Activated CD4-positive, alpha-beta T cell treated with anti-CD3 and anti-CD28 coated beads, Interleukin-2, Interleukin-4, amounts not matched to agents 100 ng/mL and 50 ng/mL, durations not matched to agents 16 hours and 8 hours (primary cell): ENCODE data around the gene PCDHB3.
"Not testable (repeated sequence)": the region's sequence is repeated elsewhere in the genome, so short reads cannot be mapped to it uniquely, and the experiment has no call there.

Experiments
- DNase-seq: peaks from one replicate; pipeline ENCODE4 v3.0.0-alpha.2; 2020; ENCODE audit warnings: low spot score

Gene PCDHB3

DNA sequence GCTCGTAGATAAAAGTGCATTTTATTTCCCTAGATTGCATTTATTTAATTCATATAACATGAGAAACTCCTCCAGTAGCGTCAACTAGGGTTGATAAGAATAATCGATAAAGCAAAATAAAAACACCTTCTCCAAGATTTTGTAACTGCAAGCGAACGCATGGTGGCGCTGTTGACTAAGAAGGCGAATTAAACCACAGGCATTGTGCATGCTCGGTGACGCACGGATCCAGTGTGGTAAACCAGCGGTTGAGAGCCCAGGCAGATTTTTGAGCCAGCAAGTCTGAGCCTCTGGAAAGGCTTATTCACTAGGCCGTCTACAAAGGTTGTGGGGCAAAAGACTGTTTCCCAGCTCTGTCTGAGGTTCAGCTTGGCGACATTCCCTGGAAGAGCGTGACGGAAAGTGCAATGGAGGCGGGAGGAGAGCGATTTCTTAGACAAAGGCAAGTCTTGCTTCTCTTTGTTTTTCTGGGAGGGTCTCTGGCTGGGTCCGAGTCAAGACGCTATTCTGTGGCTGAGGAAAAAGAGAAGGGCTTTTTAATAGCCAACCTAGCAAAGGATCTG lies at the start of gene PCDHB3:
Gene PCDHB3, plus strand, starts transcription at position 231 of the 563 bp plus-strand sequence. Its CDS starts 177 bp downstream, at position 408.
- peak; percentile 20 for DNase-seq

DNA sequence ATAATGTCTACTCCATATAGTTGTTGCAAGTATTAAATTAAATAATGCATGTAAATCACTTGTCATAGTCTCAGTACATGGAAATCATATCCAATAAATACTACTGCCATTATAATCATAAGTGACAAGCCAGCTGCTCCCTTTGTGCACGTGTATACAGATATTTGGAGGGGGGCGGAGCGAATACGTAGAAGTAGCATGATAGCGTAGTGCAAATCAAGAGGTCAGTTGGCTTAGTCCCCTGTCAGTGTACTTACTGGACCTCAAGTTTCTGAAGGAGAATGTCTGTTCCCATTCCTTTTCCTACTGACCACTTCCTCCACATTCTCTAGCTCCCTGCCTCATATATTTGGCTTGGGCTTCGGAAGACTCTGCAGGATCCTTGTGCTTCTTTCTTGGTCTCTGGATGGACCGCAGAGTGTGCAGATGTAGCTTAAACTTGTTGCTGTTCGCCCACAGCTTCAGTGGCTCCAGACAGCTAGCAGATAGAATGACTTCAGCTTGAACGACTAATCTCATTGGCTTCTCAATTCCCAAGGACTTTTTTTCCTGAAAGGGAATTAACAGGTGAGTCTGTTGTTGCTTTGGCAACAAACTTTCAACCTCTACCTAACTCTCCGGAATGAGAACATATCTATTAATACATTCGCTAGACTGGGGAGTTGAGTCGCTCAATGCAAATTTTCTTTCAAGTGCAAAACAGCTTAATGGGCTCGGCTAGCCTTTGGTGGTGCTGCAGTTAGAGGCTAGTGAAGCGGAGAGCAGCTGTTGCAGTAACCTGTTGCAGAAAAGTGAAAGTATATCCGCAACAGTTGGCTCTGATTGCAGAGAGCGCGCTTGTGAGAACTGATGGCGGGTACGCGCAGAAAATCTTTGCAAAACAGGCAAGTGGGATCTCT lies 49.4 kb upstream of the PCDHB3 start, which contains the start of gene PCDHB1:
Gene PCDHB1, plus strand, starts transcription at position 753 of the 899 bp plus-strand sequence. Its CDS starts 97 bp downstream, at position 850.
- no peak for DNase-seq

DNA sequence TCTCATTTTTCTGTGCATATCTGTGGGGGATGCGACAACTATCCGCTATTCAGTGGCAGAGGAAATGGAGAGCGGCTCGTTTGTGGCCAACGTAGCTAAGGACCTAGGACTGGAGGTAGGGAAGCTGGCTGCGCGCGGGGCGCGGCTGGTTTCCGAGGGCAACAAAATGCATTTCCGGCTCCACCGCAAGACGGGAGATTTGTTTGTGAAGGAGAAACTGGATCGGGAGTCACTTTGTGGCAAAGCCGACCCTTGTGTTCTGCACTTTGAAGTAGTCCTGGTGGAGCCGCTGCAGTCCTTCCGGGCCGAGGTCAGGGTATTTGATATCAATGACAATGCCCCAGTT lies 48.8 kb upstream of the PCDHB3 start:
- DNase-seq = no peak

DNA sequence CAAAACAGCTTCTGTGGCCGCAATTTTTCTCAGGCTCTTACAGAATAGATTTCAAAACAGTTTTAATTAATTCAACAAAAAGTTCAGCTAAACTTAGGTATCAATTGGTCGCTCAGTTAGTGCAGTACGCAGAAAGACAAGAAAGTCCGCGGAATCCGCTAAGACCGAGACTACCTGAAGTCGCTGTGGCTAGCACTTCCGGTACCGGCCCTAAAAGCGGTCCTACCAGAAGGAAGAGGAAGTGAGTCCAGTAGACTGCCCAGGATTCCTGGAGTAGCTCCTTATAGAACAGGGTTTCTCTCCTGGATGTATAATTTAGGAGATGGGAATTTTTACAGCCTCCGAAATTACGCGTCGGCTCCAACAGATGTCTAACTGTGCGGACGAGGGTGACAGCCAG lies 22.4 kb upstream of the PCDHB3 start:
- DNase-seq = no peak

DNA sequence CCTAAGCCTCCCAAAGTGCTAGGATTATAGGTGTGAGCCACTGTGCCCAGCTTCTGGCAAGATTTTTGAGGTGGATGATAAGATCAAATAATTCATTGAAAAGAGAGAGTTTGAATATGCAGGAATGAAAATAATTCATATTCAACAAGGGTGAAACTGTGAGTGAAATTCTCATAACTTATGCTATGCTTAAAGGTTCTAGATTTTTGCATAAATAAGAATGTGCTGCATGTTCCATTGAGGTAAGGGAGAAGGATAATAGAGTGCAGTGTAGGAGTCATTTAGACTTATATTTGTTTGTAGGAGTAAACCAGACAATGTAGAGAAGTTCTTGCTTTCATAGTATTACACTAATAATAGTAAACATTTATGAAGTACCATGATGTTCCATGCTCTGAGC lies 18.0 kb upstream of the PCDHB3 start:
- DNase-seq = no peak

DNA sequence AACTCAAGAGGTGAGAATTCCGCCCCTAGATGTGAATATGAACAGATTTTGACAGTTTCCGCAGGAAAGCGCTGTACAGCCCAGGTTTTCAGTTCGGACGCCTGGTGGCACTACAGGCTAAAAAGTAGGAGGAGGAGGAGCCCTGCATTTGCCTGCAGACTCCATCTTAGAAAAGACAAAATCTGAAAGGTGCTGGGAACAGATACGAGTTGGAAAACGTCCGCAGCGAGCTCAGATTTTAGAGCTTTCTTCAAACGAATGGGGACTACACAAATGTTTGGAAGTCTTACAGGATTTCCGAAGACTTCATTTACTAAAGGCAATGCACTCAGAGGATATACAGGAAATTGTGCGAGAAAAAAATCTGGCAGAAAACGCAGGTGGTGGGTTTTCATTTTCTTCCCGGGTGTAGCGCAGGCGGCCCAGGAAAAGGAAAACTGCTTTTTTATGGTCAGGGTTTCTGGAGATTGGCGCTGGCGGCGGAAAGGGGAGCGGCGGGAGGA lies 15.7 kb upstream of the PCDHB3 start:
- peak; percentile 39 for DNase-seq

DNA sequence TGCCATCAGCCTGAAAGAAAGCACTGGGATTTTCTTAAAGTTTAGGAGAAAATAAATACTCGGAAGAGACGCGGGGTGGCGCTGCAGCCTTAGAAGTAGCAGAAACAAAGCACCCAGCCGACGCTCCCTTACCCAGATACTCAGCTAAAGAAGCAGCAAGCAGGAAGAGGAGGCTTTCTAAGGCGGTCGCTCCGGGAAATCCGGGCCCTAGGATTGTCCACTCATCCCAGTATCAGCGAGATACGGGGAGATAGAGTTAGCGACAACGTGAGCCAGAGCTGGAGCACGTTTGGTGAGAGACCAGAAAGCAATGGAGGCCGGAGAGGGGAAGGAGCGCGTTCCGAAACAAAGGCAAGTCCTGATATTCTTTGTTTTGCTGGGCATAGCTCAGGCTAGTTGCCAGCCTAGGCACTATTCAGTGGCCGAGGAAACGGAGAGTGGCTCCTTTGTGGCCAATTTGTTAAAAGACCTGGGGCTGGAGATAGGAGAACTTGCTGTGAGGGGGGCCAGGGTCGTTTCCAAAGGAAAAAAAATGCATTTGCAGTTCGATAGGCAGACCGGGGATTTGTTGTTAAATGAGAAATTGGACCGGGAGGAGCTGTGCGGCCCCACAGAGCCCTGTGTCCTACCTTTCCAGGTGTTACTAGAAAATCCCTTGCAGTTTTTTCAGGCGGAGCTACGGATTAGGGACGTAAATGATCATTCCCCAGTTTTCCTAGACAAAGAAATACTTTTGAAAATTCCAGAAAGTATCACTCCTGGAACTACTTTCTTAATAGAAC lies 5.6 kb upstream of the PCDHB3 start, which contains the start of gene PCDHB2:
Gene PCDHB2, plus strand, starts transcription at position 135 of the 782 bp plus-strand sequence. Its CDS starts 176 bp downstream, at position 311.
- DNase-seq = no peak

DNA sequence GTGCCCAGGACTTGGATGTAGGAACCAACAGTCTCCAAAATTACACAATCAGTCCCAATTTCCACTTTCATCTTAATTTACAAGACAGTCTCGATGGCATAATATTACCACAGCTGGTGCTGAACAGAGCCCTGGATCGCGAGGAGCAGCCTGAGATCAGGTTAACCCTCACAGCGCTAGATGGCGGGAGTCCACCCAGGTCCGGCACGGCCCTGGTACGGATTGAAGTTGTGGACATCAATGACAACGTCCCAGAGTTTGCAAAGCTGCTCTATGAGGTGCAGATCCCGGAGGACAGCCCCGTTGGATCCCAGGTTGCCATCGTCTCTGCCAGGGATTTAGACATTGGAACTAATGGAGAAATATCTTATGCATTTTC lies 5.0 kb upstream of the PCDHB3 start:
- DNase-seq = no peak

DNA sequence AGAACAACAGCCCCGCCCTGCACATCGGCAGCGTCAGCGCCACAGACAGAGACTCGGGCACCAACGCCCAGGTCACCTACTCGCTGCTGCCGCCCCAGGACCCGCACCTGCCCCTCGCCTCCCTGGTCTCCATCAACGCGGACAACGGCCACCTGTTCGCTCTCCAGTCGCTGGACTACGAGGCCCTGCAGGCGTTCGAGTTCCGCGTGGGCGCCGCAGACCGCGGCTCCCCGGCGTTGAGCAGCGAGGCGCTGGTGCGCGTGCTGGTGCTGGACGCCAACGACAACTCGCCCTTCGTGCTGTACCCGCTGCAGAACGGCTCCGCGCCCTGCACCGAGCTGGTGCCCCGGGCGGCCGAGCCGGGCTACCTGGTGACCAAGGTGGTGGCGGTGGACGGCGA lies 4.1 kb upstream of the PCDHB3 start:
- not testable (repeated sequence) for DNase-seq

DNA sequence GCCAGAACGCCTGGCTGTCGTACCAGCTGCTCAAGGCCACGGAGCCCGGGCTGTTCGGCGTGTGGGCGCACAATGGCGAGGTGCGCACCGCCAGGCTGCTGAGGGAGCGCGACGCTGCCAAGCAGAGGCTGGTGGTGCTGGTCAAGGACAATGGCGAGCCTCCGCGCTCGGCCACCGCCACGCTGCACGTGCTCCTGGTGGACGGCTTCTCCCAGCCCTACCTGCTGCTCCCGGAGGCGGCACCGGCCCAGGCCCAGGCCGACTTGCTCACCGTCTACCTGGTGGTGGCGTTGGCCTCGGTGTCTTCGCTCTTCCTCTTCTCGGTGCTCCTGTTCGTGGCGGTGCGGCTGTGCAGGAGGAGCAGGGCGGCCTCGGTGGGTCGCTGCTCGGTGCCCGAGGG lies 3.7 kb upstream of the PCDHB3 start:
- DNase-seq = not testable (repeated sequence)

DNA sequence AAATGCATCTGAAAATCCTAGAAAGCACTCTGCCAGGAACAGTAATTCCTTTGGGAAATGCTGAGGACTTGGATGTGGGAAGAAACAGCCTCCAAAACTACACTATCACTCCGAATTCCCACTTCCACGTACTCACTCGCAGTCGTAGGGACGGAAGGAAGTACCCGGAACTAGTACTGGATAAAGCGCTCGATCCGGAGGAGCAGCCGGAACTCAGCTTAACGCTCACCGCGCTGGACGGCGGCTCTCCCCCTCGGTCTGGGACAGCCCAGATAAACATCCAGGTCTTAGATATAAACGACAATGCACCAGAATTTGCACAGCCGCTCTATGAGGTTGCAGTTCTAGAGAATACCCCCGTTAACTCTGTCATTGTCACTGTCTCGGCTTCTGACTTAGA lies 786 bp downstream of the PCDHB3 start:
- no peak for DNase-seq

DNA sequence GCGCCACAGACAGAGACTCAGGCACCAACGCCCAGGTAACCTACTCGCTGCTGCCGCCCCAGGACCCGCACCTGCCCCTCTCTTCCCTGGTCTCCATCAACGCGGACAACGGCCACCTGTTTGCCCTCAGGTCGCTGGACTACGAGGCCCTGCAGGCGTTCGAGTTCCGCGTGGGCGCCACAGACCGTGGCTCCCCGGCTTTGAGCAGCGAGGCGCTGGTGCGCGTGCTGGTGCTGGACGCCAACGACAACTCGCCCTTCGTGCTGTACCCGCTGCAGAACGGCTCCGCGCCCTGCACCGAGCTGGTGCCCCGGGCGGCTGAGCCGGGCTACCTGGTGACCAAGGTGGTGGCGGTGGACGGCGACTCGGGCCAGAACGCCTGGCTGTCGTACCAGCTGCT lies 1.8 kb downstream of the PCDHB3 start:
- DNase-seq = not testable (repeated sequence)

DNA sequence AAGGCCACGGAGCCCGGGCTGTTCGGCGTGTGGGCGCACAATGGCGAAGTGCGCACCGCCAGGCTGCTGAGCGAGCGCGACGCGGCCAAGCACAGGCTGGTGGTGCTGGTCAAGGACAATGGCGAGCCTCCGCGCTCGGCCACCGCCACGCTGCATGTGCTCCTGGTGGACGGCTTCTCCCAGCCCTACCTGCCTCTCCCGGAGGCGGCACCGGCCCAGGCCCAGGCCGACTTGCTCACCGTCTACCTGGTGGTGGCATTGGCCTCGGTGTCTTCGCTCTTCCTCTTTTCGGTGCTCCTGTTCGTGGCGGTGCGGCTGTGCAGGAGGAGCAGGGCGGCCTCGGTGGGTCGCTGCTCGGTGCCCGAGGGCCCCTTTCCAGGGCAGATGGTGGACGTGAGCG lies 2.2 kb downstream of the PCDHB3 start:
- not testable (repeated sequence) for DNase-seq

DNA sequence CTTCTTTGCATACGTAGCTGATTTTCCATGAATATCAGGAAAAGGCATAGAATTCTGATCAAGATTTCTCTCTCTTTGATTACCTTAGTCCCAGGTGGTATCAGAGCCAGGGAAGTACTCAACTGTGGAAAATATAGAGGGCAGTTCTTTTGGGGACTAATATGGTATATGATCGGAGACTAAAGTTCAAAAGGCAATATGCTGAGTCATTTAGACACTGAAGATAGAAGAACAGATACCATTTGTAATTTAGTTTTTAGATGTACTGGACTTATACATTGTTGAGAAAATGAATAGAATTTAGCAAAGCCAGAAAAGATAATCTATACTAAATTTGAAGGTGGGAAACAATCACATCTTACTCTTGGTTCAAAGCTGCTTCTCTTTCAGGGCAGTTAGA lies 5.1 kb downstream of the PCDHB3 start:
- no peak for DNase-seq

DNA sequence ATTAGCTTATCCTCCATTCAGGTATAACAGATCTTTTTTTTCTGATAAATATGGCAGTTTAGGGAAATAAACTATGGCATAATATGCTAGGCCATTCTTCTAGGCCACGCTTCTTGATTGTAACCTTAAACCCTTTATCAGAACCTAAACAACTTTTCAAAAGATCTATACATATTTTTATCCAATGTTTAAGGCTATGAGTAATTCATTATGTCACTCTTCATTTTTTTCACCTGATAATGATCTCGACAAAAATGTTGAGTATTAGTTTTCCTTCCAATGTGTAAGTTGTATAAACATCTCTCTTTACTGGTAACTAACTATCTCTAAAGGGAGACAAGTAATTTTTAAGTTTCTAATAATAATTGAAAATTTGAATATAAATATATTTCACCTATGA lies 19.0 kb downstream of the PCDHB3 start:
- no peak for DNase-seq

DNA sequence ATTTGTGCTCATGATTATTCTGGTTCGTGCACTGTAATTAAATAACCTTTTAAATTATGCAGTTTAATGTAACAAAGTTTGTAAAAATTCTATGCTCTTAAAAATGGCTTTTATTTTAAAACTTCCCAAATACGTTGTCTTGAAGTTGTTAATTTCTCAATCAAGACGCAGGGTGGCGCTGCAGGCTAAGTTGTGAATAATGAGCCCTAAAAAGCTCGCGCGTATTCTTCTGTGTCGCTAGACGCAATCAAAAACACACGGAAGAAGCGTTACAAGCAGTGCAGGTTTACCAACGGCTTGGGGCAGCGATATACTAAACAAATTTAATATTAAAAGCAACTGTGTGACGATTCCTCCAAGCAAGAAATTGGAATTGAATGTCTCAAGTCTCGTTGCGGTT lies 21.3 kb downstream of the PCDHB3 start, which contains the start of gene PCDHB4:
Gene PCDHB4, plus strand, starts transcription at position 256 of the 400 bp plus-strand sequence. CDS start 181 bp downstream, outside the sequence.
- no peak for DNase-seq

DNA sequence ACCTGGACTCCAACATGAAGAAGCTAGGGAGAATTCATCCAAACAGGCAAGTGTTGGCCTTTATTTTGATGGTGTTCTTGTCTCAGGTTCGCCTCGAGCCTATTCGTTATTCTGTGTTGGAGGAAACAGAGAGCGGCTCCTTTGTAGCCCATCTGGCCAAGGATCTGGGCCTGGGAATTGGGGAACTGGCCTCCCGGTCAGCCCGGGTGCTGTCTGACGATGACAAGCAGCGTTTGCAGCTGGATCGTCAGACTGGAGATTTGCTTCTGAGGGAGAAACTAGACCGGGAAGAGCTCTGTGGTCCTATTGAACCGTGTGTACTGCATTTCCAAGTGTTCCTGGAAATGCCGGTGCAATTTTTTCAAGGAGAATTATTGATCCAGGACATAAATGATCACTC lies 21.7 kb downstream of the PCDHB3 start:
- DNase-seq = no peak

DNA sequence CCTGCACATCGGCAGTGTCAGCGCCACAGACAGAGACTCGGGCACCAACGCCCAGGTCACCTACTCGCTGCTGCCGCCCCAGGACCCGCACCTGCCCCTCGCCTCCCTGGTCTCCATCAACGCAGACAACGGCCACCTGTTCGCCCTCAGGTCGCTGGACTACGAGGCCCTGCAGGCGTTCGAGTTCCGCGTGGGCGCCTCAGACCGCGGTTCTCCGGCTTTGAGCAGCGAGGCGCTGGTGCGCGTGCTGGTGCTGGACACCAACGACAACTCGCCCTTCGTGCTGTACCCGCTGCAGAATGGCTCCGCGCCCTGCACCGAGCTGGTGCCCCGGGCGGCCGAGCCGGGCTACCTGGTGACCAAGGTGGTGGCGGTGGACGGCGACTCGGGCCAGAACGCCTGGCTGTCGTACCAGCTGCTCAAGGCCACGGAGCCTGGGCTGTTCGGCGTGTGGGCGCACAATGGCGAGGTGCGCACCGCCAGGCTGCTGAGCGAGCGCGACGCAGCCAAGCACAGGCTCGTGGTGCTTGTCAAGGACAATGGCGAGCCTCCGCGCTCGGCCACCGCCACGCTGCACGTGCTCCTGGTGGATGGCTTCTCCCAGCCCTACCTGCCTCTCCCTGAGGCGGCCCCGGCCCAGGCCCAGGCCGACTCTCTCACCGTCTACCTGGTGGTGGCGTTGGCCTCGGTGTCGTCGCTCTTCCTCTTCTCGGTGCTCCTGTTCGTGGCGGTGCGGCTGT lies 23.3 kb downstream of the PCDHB3 start:
- DNase-seq = not testable (repeated sequence)

DNA sequence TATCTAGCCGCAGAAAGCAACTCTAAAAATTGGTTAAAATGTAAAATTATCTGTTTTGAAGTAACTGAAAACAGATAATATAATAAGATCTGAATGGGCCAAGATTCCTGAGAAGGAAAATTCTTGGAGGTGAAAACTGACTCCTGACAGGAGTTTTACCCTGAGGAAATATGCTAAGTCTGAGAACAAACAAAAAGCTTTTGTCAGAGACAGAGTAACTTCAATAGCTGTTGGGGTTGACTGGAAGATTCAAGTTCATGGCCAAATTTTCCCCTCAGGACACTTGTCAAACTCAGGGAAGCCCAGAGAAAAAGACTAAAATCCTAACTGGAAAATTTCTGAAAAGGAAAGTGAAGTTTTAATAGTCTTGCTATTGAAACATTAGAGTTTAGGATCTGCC lies 27.0 kb downstream of the PCDHB3 start:
- no peak for DNase-seq

DNA sequence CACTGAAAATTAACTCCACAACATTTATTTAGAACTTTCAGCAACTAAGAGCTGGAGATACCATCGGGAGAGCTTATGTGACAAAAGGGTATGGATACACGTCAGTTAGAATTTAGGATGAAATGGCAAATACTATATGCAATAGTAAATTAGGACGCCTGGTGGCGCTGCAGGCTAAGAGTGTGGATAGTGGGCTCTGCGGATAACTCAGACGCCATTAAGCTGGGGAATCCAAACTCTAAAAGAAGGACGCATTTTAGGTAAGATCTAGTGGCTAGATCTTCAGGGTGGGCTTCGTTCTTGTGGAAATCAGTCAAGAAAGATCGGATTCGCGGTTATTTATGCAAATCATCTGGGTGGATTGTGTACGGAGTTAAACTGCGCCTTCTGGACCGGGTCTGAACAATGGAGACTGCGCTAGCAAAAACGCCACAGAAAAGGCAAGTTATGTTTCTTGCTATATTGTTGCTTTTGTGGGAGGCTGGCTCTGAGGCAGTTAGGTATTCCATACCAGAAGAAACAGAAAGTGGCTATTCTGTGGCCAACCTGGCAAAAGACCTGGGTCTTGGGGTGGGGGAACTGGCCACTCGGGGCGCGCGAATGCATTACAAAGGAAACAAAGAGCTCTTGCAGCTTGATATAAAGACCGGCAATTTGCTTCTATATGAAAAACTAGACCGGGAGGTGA lies 34.9 kb downstream of the PCDHB3 start, which contains the start of gene PCDHB5:
Gene PCDHB5, plus strand, starts transcription at position 177 of the 688 bp plus-strand sequence. Its CDS starts 229 bp downstream, at position 406.
- DNase-seq = peak; percentile 7
